Measurements from ENCODE around the gene KIF18A. TPM values are rescaled to one million over a fixed set of nuclear protein-coding genes. Genes with fewer than 3 reads are reported as not detected.

The KIF18A gene
- total and polyA plus RNA-seq, 2 of the 8 experiments (the other 6 are each of a cell fraction or from before 2014, with no cell fraction given): 4.0 to 23.3 TPM

DNA sequence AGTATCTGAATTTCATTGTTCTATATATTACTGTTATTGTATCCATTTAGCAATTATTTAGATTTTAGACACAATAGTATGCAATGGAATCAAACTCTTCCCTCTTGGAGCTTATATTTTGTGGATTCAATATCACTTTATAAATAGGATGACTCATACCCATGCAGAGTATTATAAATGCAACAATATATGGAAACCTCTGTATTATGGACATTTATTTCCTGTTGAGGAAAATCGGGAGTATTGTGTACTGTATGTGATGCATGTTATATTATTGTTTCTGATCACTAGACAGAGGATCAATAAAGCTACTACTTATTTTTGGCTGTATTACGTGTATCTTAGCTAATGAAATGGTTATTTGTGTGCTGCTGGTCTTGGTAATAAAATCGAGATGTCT, 1.0 kb upstream of the KIF18A start (continued):
- TF ChIP-seq, protein P1, sequence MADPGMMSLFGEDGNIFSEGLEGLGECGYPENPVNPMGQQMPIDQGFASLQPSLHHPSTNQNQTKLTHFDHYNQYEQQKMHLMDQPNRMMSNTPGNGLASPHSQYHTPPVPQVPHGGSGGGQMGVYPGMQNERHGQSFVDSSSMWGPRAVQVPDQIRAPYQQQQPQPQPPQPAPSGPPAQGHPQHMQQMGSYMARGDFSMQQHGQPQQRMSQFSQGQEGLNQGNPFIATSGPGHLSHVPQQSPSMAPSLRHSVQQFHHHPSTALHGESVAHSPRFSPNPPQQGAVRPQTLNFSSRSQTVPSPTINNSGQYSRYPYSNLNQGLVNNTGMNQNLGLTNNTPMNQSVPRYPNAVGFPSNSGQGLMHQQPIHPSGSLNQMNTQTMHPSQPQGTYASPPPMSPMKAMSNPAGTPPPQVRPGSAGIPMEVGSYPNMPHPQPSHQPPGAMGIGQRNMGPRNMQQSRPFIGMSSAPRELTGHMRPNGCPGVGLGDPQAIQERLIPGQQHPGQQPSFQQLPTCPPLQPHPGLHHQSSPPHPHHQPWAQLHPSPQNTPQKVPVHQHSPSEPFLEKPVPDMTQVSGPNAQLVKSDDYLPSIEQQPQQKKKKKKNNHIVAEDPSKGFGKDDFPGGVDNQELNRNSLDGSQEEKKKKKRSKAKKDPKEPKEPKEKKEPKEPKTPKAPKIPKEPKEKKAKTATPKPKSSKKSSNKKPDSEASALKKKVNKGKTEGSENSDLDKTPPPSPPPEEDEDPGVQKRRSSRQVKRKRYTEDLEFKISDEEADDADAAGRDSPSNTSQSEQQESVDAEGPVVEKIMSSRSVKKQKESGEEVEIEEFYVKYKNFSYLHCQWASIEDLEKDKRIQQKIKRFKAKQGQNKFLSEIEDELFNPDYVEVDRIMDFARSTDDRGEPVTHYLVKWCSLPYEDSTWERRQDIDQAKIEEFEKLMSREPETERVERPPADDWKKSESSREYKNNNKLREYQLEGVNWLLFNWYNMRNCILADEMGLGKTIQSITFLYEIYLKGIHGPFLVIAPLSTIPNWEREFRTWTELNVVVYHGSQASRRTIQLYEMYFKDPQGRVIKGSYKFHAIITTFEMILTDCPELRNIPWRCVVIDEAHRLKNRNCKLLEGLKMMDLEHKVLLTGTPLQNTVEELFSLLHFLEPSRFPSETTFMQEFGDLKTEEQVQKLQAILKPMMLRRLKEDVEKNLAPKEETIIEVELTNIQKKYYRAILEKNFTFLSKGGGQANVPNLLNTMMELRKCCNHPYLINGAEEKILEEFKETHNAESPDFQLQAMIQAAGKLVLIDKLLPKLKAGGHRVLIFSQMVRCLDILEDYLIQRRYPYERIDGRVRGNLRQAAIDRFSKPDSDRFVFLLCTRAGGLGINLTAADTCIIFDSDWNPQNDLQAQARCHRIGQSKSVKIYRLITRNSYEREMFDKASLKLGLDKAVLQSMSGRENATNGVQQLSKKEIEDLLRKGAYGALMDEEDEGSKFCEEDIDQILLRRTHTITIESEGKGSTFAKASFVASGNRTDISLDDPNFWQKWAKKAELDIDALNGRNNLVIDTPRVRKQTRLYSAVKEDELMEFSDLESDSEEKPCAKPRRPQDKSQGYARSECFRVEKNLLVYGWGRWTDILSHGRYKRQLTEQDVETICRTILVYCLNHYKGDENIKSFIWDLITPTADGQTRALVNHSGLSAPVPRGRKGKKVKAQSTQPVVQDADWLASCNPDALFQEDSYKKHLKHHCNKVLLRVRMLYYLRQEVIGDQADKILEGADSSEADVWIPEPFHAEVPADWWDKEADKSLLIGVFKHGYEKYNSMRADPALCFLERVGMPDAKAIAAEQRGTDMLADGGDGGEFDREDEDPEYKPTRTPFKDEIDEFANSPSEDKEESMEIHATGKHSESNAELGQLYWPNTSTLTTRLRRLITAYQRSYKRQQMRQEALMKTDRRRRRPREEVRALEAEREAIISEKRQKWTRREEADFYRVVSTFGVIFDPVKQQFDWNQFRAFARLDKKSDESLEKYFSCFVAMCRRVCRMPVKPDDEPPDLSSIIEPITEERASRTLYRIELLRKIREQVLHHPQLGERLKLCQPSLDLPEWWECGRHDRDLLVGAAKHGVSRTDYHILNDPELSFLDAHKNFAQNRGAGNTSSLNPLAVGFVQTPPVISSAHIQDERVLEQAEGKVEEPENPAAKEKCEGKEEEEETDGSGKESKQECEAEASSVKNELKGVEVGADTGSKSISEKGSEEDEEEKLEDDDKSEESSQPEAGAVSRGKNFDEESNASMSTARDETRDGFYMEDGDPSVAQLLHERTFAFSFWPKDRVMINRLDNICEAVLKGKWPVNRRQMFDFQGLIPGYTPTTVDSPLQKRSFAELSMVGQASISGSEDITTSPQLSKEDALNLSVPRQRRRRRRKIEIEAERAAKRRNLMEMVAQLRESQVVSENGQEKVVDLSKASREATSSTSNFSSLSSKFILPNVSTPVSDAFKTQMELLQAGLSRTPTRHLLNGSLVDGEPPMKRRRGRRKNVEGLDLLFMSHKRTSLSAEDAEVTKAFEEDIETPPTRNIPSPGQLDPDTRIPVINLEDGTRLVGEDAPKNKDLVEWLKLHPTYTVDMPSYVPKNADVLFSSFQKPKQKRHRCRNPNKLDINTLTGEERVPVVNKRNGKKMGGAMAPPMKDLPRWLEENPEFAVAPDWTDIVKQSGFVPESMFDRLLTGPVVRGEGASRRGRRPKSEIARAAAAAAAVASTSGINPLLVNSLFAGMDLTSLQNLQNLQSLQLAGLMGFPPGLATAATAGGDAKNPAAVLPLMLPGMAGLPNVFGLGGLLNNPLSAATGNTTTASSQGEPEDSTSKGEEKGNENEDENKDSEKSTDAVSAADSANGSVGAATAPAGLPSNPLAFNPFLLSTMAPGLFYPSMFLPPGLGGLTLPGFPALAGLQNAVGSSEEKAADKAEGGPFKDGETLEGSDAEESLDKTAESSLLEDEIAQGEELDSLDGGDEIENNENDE (IDR thresholded peaks at IDR 0.05; ENCODE audit: insufficient replicate concordance, low read length): no peak
- TF ChIP-seq SP1 (IDR thresholded peaks at IDR 0.05; ENCODE audit: low read depth, low read length) (no peak), TEAD4 (IDR thresholded peaks at IDR 0.05; ENCODE audit: low read depth, low read length) (no peak)
